Measurements from ENCODE around the gene ASRGL1. TPM values are rescaled to one million over a fixed set of nuclear protein-coding genes. Genes with fewer than 3 reads are reported as not detected.

Gene ASRGL1
- total and polyA plus RNA-seq, 2 of the 13 experiments (the other 11 are each of a cell fraction or from before 2014, with no cell fraction given) = 50.8 to 97.5 TPM

GRCh38 chr11:62295504-62295903 is 41.7 kb upstream of the ASRGL1 start:
- intact Hi-C loops (cut with micrococcal nuclease; ENCODE audit: unreplicated experiment) = no loop called here
- no peak for FAIRE-seq
- H4K20me1 ChIP-seq (ENCODE audit: insufficient read depth, low read length) = no peaks in the 10 kb centered on the region
- ChIA-PET POLR2A (no interaction called here), CTCF (ENCODE audit: low intra/inter-chr PET ratio, low total read pairs) (no interaction called here)
- H3K9me3 ChIP-seq (ENCODE audit: low read length) = no peaks in the 10 kb centered on the region
- BruUV-seq (replicated peaks) = no TSS peak
- H2AFZ ChIP-seq (ENCODE audit: low read length) = no peak overlapping the region
- H3K9ac ChIP-seq (ENCODE audit: insufficient read depth, low read depth, low read length) = no peak overlapping the region
- no peaks in the 10 kb centered on the region for H3K36me3 ChIP-seq (replicated peaks in 1 of 2; ENCODE audit: control insufficient read depth in 1 of 2, insufficient read depth in 2 of 2, low read length in 2 of 2)
- H3K4me3 ChIP-seq (replicated peaks in 1 of 3; ENCODE audit: insufficient read depth in 1 of 3, low read depth in 2 of 3, low read length in 3 of 3) = no peak overlapping the region
- peak; percentile 76 for ATAC-seq
- no peaks in the 10 kb centered on the region for H3K79me2 ChIP-seq (ENCODE audit: insufficient read depth, low read length)
- H3K4me2 ChIP-seq (ENCODE audit: low read depth, low read length) = no peak overlapping the region
- H3K4me1 ChIP-seq (ENCODE audit: insufficient read depth, low read length) = no peaks in the 10 kb centered on the region
- no peak overlapping the region for H3K27ac ChIP-seq (ENCODE audit: extremely low read length, insufficient read depth, low read length)
- in situ Hi-C loops (cut with HindIII; ENCODE audit: extremely low pct_ligation_motif_present, low pct_unique_long_range_greater_than_20kb) = no loop called here
- WGBS (ENCODE audit: low lambda C conversion rate) = 5% methylated on average over 1 of the region's 2 CpGs
- peaks cover 1 to 27% of the 10 kb centered on the region in 2 experiments; a peak in 4 of 5 replicates for H3K27me3 ChIP-seq (ENCODE audit: control insufficient read depth in 1 of 2, insufficient read depth in 2 of 2, low read length in 2 of 2)
- DNase-seq (ENCODE audit: low spot score) = peak; percentile 23
- TF ChIP-seq NFIB (CRISPR knock-in tag; IDR thresholded peaks at IDR 0.05; ENCODE audit: borderline replicate concordance) (no peak), HDAC2 (CRISPR knock-in tag; IDR thresholded peaks at IDR 0.05) (peak; percentile 18; the same call in 1 of the 2 replicates), GTF3A (CRISPR knock-in tag; conservative IDR thresholded peaks at IDR 0.05) (no peak), HMGXB4 (CRISPR knock-in tag; IDR thresholded peaks at IDR 0.05; ENCODE audit: borderline replicate concordance in 1 of 2, low read depth in 1 of 2) (no peak), ERF (CRISPR knock-in tag; IDR thresholded peaks at IDR 0.05) (peak; percentile 44; the same call in 1 of the 2 replicates), SALL1 (CRISPR knock-in tag; IDR thresholded peaks at IDR 0.05) (peak; percentile 54), EHMT2 (IDR thresholded peaks at IDR 0.05; ENCODE audit: borderline replicate concordance, low read depth, low read length) (peak; percentile 66; the same call in 1 of the 2 replicates), SAP130 (CRISPR knock-in tag; IDR thresholded peaks at IDR 0.05; ENCODE audit: low read depth) (peak; percentile 36; the same call in 1 of the 2 replicates), NRL (CRISPR knock-in tag; IDR thresholded peaks at IDR 0.05; ENCODE audit: borderline replicate concordance) (peak; percentile 31; the same call in 1 of the 2 replicates), BRCA1 (CRISPR knock-in tag; IDR thresholded peaks at IDR 0.05) (peak; percentile 68; the same call in 1 of the 2 replicates), NKX3-1 (CRISPR knock-in tag; IDR thresholded peaks at IDR 0.05) (0 out of 2 replicates have a peak, but pooled peaks have one; percentile 35), SMARCC2 (IDR thresholded peaks at IDR 0.05) (no peak), MIER2 (CRISPR knock-in tag; IDR thresholded peaks at IDR 0.05) (peak; percentile 96), ZNF574 (CRISPR knock-in tag; IDR thresholded peaks at IDR 0.05) (0 out of 2 replicates have a peak, but pooled peaks have one; percentile 26), ZNF292 (CRISPR knock-in tag; IDR thresholded peaks at IDR 0.05; ENCODE audit: borderline replicate concordance, low read depth) (no peak), ZNF773 (CRISPR knock-in tag; IDR thresholded peaks at IDR 0.05; ENCODE audit: borderline replicate concordance) (0 out of 2 replicates have a peak, but pooled peaks have one; percentile 31)
- TF ChIP-seq, protein P1, sequence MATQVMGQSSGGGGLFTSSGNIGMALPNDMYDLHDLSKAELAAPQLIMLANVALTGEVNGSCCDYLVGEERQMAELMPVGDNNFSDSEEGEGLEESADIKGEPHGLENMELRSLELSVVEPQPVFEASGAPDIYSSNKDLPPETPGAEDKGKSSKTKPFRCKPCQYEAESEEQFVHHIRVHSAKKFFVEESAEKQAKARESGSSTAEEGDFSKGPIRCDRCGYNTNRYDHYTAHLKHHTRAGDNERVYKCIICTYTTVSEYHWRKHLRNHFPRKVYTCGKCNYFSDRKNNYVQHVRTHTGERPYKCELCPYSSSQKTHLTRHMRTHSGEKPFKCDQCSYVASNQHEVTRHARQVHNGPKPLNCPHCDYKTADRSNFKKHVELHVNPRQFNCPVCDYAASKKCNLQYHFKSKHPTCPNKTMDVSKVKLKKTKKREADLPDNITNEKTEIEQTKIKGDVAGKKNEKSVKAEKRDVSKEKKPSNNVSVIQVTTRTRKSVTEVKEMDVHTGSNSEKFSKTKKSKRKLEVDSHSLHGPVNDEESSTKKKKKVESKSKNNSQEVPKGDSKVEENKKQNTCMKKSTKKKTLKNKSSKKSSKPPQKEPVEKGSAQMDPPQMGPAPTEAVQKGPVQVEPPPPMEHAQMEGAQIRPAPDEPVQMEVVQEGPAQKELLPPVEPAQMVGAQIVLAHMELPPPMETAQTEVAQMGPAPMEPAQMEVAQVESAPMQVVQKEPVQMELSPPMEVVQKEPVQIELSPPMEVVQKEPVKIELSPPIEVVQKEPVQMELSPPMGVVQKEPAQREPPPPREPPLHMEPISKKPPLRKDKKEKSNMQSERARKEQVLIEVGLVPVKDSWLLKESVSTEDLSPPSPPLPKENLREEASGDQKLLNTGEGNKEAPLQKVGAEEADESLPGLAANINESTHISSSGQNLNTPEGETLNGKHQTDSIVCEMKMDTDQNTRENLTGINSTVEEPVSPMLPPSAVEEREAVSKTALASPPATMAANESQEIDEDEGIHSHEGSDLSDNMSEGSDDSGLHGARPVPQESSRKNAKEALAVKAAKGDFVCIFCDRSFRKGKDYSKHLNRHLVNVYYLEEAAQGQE (IDR thresholded peaks at IDR 0.05; ENCODE audit: borderline replicate concordance in 1 of 2, low read depth in 1 of 2, low read length in 2 of 2) = peak; percentile 71 to 95

All from HepG2 (cell line).